Measurements from ENCODE around the gene PARP16. TPM values are rescaled to one million over a fixed set of nuclear protein-coding genes. Genes with fewer than 3 reads are reported as not detected.

Gene PARP16
- total and polyA plus RNA-seq, 2 donors (not counting 1 experiment from before 2014, with no cell fraction given): 3.6 to 4.9 TPM

DNA sequence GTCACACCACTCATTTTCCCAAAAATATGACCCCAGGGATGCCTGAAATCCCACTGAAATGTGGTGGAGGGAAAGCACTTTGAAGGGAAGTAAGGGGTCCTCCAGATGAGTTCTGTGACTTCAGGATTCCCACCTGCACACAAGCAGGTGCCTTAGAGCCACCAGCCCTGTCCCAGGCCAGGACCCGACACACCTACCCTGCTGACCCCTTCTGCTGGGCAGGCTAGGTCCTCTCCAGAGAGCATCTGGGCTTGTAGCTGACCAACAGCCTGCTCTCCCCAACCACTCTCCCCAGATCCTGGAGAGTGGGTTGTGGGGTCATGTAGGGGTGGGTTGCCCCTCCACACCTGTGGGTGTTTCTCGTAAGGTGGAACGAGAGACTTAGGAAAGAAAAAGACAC lies 60.5 kb downstream of the PARP16 start:
- no peak for TF ChIP-seq EZH2 (IDR thresholded peaks at IDR 0.05; ENCODE audit: low read length, missing control alignments)
- TF ChIP-seq, protein P1, sequence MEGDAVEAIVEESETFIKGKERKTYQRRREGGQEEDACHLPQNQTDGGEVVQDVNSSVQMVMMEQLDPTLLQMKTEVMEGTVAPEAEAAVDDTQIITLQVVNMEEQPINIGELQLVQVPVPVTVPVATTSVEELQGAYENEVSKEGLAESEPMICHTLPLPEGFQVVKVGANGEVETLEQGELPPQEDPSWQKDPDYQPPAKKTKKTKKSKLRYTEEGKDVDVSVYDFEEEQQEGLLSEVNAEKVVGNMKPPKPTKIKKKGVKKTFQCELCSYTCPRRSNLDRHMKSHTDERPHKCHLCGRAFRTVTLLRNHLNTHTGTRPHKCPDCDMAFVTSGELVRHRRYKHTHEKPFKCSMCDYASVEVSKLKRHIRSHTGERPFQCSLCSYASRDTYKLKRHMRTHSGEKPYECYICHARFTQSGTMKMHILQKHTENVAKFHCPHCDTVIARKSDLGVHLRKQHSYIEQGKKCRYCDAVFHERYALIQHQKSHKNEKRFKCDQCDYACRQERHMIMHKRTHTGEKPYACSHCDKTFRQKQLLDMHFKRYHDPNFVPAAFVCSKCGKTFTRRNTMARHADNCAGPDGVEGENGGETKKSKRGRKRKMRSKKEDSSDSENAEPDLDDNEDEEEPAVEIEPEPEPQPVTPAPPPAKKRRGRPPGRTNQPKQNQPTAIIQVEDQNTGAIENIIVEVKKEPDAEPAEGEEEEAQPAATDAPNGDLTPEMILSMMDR (conservative IDR thresholded peaks at IDR 0.05 in 1 of 2, IDR thresholded peaks at IDR 0.05 in 1 of 2; ENCODE audit: low read depth in 1 of 2, low read length in 2 of 2): no peak
- H3K4me2 ChIP-seq (ENCODE audit: extremely low read depth, insufficient read depth, low read length): no peak overlapping the region
- H3K79me2 ChIP-seq (ENCODE audit: control insufficient read depth, insufficient read depth, low read length): no peaks in the 10 kb centered on the region
- H3K36me3 ChIP-seq (ENCODE audit: control insufficient read depth, insufficient read depth, low read length): no peaks in the 10 kb centered on the region
- no peaks in the 10 kb centered on the region for H4K20me1 ChIP-seq (ENCODE audit: control insufficient read depth, extremely low read depth, insufficient read depth, low read length)
- no peak overlapping the region for H3K27ac ChIP-seq (ENCODE audit: insufficient read depth, low read length)
- DNase-seq (ENCODE audit: low read depth in 2 of 2): no peak
- H2AFZ ChIP-seq (ENCODE audit: low read length): no peak overlapping the region
- no peak overlapping the region for H3K4me3 ChIP-seq (replicated peaks in 1 of 4; ENCODE audit: control extremely low read depth in 1 of 4, insufficient read depth in 1 of 4, low read depth in 3 of 4, low read length in 4 of 4)
- no peaks in the 10 kb centered on the region for H3K27me3 ChIP-seq (ENCODE audit: control insufficient read depth, insufficient read depth, low read length)
- no peak overlapping the region for H3K9ac ChIP-seq (ENCODE audit: insufficient read depth, low read length)
- no peaks in the 10 kb centered on the region for H3K9me3 ChIP-seq (ENCODE audit: control insufficient read depth, insufficient read depth, low read depth, low read length)
- H3K4me1 ChIP-seq (ENCODE audit: control insufficient read depth, extremely low read depth, insufficient read depth, low read length): no peaks in the 10 kb centered on the region

DNA sequence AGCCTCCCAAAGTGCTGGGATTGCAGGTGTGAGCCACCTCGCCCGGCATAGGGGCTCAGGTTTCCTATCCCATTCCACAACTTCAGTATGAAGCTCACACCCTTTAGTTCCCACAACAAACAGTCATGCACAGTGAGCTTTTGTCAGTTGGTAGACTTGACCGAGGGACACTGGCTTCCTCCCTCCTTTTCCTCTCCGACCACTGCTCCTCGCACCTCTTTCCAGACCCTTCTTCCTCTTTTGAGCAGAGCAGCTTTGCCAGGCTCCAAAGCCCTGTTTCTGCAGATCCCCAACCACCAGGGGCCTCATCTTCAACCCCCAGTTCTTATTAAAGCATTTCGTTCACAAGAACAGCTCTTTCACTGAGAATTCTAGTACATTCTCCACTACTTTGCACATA lies 62.7 kb downstream of the PARP16 start:
- H3K79me2 ChIP-seq (ENCODE audit: control insufficient read depth, insufficient read depth, low read length): no peaks in the 10 kb centered on the region
- no peaks in the 10 kb centered on the region for H3K36me3 ChIP-seq (ENCODE audit: control insufficient read depth, insufficient read depth, low read length)
- TF ChIP-seq, protein P1 (conservative IDR thresholded peaks at IDR 0.05 in 1 of 2, IDR thresholded peaks at IDR 0.05 in 1 of 2; ENCODE audit: low read depth in 1 of 2, low read length in 2 of 2): no peak
- no peak for TF ChIP-seq EZH2 (IDR thresholded peaks at IDR 0.05; ENCODE audit: low read length, missing control alignments)
- no peaks in the 10 kb centered on the region for H3K9me3 ChIP-seq (ENCODE audit: control insufficient read depth, insufficient read depth, low read depth, low read length)
- no peak overlapping the region for H3K4me3 ChIP-seq (replicated peaks in 1 of 4; ENCODE audit: control extremely low read depth in 1 of 4, insufficient read depth in 1 of 4, low read depth in 3 of 4, low read length in 4 of 4)
- no peak overlapping the region for H2AFZ ChIP-seq (ENCODE audit: low read length)
- H3K4me2 ChIP-seq (ENCODE audit: extremely low read depth, insufficient read depth, low read length): no peak overlapping the region
- DNase-seq (ENCODE audit: low read depth in 2 of 2): no peak
- no peaks in the 10 kb centered on the region for H3K27me3 ChIP-seq (ENCODE audit: control insufficient read depth, insufficient read depth, low read length)
- no peak overlapping the region for H3K9ac ChIP-seq (ENCODE audit: insufficient read depth, low read length)
- H4K20me1 ChIP-seq (ENCODE audit: control insufficient read depth, extremely low read depth, insufficient read depth, low read length): no peaks in the 10 kb centered on the region
- no peaks in the 10 kb centered on the region for H3K4me1 ChIP-seq (ENCODE audit: control insufficient read depth, extremely low read depth, insufficient read depth, low read length)
- no peak overlapping the region for H3K27ac ChIP-seq (ENCODE audit: insufficient read depth, low read length)

DNA sequence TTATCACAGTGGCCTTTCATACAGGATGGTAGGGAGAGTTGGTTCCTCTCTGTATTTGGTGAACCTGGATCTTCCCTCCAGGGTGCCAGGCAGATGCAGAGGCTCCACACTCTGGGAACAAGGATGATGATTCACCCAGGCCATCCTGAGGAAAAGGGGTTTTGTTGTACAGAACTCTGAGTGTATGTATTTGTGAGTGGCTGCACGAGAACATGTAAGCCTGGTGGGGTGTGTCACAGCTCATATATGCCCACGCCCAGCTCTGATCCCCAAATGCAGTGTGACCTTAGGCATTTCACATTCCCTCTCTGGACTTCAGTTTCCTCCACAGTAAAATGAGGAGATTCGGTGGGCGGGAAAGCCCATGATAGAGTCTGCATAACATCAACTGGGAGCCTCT lies 63.8 kb downstream of the PARP16 start:
- Histone ChIP-seq H3K36me3 (ENCODE audit: control insufficient read depth, insufficient read depth, low read length) (no peaks in the 10 kb centered on the region), H3K79me2 (ENCODE audit: control insufficient read depth, insufficient read depth, low read length) (no peaks in the 10 kb centered on the region), H3K9me3 (ENCODE audit: control insufficient read depth, insufficient read depth, low read depth, low read length) (no peaks in the 10 kb centered on the region), H3K4me2 (ENCODE audit: extremely low read depth, insufficient read depth, low read length) (no peak overlapping the region), H3K27me3 (ENCODE audit: control insufficient read depth, insufficient read depth, low read length) (peaks cover under 1% of the 10 kb centered on the region), H3K4me1 (ENCODE audit: control insufficient read depth, extremely low read depth, insufficient read depth, low read length) (no peaks in the 10 kb centered on the region), H3K9ac (ENCODE audit: insufficient read depth, low read length) (no peak overlapping the region), H3K27ac (ENCODE audit: insufficient read depth, low read length) (no peak overlapping the region), H4K20me1 (ENCODE audit: control insufficient read depth, extremely low read depth, insufficient read depth, low read length) (no peaks in the 10 kb centered on the region), H3K4me3 (replicated peaks in 1 of 4; ENCODE audit: control extremely low read depth in 1 of 4, insufficient read depth in 1 of 4, low read depth in 3 of 4, low read length in 4 of 4) (no peak overlapping the region), H2AFZ (ENCODE audit: low read length) (no peak overlapping the region)
- DNase-seq (ENCODE audit: low read depth in 2 of 2): no peak
- TF ChIP-seq EZH2 (IDR thresholded peaks at IDR 0.05; ENCODE audit: low read length, missing control alignments): no peak
- TF ChIP-seq, protein P1 (conservative IDR thresholded peaks at IDR 0.05 in 1 of 2, IDR thresholded peaks at IDR 0.05 in 1 of 2; ENCODE audit: low read depth in 1 of 2, low read length in 2 of 2): no peak

All from fibroblast of lung (primary cell).